GM19438 (cell line): ENCODE data around the gene ADM2.

Source experiments
- ATAC-seq: cut with Tn5 transposase; IDR thresholded peaks from one replicate; pipeline ENCODE4 v1.9.1; 2021; ENCODE audit warnings: low read depth; ENCODE audit not compliant: unreplicated experiment

ADM2 gene

DNA sequence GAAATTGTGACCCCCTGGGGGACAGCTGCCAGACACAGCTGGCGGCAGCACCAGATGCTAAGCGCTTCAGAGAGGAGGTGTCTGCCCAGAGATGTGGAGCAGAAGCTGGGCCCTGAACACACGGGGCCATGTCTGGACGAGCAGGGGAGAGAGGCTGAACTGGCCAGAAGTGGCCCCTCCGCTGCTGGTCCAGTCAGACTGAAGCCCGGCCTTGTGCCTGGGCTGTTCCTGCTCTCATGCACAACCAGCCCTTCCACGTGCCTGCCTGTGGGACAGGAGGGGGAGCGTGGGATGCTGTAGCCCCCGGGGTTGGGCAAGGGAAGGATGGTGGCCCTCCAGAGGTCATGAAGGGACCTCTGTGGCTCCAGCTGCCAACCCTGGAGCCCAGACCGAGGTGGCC lies 1.8 kb downstream of the ADM2 start:
- no peak for ATAC-seq

DNA sequence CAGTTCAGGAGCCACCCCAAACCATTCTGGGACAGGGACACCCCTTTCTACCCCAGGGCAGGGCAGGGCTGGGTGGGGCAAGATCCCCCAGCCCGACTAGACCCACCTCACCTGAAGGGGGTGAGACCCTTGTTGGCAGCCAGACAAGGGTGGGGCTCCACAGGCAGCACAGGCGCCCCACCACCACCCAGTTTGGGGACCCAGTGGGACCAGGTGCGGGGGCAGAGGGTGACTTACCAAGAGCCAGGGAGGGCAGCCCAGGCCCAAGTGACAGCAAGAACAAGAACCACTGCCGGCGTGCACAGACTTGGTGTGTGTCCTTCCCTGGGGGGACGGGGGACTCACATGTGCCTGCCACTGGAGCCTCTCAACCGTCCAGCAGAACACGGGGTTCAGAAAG lies 2.2 kb downstream of the ADM2 start:
- ATAC-seq = no peak

DNA sequence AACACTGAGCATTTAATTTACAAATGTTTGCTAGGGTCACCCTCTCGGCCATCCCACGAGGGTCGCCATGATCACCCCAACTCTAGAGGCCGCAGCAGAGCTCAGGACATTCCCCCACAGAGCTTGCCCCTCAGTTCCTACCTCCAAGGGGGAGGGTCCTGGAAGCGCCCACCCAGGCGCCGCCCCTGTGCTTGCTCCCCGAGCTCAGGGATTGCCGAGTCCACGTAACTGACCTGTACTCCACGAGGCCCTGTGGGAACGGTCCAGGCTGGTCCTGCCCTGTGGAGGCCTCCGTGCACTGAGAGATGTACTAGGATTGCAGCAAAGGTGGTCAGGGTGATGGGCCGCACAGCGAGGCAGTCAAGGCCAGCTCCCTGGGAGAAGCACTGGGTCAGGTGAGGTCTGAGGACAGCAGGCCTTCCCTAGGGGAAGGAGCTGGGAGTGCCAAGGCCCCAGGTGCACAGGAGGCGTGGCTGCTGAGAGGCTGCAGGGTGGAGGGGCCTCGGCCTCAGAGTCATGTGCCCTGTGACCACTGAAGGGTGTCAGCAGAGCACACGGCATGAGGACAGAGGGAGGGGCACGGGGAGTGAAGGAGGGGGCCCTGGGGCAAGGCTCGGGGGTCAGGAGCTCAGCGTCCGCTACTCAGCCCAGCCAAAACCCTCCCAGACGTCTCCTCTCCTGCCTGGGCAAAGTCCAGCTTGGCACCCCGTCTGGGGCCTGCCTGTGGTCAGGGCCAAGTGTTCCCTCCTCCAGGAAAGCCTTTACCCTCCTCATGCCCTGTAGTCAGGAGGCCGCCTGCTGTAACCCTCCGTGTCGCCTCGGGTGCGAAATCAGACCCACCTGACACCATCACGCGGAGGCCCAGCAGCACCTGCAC lies 2.9 kb downstream of the ADM2 start:
- ATAC-seq = no peak

DNA sequence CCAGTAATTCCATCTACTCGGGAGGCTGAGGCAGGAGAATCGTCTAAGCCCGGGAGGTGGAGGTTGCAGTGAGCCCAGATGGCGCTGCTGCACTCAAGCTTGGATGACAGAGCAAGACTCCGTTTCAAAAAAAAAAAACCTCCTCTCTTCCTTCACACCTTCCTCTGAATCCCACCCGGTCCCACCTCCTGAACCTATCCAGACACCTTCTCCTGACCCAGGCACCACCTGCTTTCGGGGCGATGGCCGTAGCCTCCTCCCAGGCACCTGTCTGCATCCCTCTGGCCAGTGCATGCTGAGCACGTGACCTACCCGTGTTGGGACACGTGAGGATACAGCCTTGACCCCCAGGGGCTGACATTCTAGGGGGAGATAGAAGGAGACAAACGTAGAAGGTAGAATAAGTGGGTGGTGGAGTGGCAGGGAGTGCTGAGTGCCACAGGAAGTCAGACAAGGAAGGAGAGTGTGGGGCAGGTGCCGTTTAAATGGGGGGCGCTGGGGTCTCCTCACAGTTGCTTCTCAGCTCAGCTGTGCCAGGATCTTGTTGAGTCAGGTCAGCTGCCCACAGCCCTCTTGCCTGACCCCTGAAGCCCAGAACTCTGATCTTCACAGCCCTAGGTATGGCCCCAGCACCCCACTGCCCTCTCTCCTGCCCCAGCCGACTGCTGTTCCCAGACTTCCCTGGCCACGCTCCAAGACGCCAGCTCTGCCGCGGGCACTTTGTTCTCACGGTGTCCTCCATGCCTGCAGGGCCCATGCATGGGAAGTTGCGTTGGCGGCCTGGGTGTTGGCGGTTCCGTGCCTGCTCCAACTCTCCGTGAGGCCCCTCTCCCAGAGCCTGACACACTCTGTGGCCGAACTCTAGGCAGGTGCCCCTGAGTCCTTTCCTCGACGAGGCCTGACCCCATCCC lies 4.1 kb downstream of the ADM2 start:
- ATAC-seq = no peak

DNA sequence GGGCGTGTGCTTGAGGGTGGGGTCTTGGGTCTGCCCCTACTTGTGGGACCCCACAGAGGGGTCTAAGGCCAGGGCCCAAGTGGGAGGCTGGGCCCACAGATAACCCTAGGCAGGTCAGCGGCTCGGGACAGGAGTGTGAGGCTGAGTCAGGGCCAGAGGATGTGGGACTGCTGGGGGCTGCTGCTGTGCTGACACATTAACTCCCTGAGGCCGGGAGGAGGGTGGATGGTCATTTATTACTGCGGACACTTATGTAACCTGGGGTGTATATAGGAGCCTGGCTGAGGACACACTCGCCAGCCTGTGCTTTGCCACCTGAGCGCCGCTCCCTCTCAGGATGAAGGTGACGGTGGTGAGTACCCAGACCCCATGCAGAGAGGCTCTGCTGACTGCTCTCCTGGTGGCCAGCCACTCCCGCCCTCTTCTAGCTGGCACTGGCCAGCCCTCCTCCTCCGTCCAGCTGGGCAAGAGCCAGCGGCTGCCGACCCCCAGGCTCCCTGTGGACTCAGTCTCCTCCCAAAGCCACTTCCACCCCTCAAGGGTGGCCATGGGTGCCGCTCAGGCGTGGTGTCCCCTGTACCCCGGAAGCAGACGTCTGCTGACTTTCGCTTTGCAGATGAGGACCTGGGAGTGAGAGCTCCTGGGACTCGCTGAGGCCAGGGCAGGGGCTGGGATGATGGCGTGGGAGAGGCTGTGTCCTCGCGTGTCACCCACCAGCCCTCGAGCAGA lies 5.4 kb downstream of the ADM2 start, which contains the start of gene MIOX:
Gene MIOX, plus strand, starts transcription at position 299 of the 729 bp plus-strand sequence. Its CDS starts 39 bp downstream, at position 338.
- ATAC-seq = no peak

DNA sequence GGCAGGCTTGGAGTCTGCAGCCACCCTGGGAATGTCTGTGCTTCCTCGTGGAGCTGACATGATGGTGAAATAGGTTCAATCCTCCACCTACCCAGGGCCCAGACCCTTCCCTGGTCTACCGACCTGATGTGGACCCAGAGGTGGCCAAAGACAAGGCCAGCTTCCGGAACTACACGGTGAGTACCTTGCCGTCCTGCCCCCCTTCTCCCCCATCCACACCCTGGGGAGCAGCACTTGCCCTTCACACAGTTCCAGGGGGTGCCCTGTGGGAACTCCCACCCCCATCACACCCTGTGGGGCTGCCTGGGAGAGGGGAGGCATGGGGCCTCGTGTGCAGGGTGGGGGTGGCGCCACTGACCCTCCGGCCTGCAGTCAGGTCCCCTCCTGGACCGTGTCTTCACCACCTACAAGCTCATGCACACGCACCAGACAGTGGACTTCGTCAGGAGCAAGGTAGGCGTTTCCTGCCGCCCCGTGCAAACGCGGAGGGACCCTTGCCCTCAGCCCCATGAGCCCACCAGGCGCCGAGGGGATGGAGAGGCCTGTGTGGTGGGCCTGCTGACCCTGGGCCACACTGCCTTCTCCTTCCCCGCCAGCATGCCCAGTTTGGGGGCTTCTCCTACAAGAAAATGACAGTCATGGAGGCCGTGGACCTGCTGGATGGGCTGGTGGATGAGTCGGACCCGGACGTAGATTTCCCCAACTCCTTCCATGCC lies 6.1 kb downstream of the ADM2 start:
- ATAC-seq = no peak

DNA sequence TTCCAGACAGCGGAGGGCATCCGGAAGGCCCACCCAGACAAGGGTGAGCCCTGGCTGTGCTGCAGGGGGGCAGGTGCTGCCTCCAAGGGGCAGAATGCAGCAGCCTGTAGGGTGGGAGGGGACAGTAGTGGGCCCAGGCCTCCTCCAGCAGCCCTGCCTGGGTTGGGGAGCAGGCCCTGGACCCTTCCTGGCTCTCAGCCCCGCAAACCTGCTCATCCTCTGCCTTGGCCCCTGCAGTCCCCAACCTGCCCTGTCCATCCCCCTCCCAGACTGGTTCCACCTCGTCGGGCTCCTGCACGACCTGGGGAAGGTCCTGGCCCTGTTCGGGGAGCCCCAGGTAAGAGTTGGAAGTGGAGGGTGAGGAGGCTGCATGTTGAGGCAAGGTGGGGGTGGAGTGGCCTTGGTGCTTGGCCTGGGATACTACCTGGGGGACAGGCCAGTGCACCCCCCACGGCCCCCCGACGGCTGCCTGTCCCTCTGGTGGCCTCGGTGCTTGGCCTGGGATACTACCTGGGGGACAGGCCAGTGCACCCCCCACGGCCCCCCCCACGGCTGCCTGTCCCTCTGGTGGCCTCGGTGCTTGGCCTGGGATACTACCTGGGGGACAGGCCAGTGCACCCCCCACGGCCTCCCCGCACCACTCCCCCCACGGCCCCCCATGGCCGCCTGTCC lies 6.8 kb downstream of the ADM2 start:
- ATAC-seq = no peak

DNA sequence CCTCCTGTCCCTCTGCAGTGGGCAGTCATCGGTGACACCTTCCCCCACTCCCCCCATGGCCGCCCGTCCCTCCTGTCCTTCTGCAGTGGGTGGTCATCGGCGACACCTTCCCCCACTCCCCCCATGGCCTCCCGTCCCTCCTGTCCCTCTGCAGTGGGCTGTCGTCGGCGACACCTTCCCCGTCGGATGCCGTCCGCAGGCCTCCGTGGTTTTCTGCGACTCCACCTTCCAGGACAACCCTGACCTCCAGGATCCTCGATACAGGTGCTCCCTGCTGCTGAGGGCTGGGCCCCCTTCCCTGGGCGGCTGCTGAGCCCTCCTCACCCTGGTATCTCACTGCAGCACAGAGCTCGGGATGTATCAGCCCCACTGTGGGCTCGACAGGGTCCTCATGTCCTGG lies 7.5 kb downstream of the ADM2 start:
- ATAC-seq = no peak

DNA sequence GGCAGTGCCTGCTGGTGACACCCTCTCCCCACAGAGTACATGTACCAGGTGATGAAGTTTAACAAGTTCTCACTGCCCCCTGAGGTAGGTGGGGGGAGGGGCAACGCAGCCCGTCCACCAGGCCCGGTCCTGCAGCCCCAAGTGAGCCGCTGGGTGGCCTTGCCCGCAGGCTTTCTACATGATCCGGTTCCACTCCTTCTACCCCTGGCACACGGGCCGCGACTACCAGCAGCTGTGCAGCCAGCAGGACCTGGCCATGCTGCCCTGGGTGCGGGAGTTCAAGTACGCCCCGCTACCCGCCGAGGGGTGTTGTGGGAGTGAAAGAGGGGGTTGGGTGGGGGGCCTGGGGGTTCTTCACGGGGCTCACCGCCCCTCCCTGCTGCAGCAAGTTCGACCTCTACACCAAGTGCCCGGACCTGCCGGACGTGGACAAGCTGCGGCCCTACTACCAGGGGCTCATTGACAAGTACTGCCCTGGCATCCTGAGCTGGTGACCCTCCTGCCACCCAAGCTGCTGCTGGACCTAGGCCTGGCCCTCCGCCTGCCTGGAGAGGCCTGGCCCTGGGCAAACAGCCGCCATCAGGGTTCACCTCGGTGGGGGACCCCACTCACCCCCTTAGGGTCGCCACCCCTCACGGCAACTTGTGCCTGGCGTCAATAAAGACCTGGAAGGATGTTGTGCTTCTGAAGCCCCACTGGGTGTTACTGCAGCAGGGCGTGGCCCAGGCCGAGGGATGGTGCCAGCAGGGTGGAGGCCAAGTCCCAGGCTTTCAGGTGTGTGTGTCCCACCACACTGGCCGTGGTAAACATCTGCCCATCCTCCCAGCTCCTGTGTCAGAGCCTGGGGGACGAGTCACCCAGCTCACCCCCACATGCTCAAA lies 8.3 kb downstream of the ADM2 start:
- ATAC-seq = no peak

DNA sequence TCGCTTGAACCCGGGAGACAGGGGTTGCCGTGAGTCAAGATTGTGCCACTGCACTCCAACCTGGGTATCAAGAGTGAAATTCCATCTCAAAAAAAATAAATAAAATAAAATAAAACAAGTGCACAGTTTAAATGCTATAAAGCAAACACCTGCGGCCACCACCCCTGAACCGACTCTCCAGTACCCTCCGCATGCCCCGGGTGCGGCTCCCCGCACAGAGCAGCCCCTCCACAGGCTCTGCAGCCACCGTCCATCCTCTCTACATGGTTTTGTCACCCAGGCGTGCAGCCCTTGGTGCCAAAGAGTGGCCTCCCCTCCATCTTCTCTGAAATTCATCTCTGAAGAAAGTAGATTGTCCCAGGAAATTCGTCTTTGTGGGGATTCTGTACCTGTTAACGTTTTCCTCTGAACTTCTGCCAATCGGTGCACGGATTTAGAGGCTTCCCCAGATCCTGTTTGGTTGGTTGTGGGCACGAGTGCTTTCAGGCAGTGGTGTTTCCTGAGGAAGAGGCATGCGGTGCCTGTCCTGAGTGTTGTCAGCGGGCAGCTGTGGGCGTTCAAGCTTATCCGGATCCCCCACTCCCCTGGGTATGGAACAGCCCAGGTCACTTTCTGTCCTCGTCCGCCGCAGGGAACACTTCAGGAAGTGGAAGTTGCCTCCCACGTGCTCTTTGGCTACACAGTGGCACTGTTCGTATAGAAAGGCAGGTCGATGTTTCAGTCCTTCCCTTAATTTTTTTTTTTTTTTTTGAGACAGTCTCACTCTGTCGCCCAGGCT lies 9.4 kb downstream of the ADM2 start:
- no peak for ATAC-seq

DNA sequence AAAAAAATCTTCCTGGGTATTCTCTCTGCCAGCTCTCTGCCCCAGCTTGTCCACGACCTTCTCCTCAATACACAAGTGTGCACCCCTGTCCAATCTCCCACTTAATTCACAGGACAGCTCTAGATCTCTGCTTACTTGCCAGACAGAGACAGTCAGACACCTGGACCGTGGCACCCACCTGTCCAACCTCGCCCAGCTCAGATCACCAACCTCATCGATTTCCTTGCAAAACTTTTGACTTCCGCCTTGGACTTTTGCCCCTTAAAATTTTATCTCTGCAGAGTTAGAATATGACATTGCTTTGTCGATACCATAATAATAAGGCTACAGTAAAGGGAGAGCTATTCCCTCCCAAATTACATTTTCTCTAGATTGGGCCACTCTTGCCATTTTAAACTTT lies 15.8 kb downstream of the ADM2 start:
- ATAC-seq = no peak

DNA sequence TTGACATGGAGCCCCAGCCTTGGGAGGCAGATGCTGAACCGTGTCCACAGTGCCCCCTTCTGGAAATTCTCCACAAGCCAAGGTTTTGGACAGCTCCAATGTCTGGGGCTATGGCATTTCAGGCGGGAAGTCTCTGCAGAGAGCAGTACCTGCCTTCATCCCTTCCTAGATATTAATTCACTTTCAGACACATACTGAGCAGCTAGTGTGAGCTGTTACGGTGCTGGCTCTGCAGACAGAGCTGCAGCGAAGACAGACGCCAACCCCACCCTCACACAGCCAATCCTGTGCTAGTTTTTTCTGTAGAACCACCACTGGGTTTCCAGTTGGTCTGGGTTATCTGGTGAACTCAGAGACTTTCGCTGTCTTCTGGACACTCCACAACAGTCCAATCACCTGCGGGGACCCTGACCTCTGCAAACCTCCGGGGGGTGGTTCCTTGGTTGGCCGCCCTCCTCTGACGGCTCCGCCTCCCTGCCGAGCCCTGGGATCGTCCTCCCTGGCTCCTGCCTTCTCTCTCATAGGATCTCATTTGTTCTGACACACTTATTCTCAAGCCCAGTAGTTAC lies 17.1 kb downstream of the ADM2 start:
- no peak for ATAC-seq

DNA sequence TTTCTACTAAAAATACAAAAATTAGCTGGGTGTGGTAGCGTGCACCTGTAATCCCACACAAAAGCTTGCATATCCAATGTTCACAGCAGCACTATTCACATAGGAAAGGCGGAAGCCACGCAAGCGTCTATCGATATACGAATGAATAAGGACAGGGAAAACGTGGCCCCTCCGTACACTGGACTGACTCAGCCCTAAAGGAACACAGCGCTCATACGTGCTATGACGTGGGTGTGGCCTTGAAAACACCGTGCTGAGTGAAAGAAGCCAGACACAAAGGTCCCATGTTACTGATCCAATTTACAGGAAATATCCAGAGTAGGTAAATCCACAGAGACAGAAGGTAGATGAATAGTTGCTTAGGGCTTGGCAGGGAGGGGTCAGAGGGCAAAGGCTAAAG lies 19.1 kb downstream of the ADM2 start:
- ATAC-seq = no peak

DNA sequence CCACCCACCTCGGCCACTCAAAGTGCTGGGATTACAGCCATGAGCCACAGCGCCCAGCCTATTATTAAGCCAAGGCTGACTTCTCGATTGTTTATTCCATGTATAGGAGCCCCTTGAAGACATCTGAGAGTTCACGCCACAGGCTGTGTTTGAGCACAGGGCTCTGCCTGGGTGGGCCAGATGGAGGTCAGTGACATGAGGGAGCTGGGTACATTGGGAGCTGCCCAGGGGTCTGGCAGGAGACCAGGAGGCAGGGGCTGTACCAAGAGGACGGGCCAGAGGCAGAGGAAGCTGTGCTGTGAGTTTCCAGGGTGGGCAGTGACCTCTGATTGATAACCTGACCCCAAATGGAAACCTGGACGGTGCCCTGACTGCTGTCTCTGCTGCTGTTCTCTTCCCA lies 20.8 kb downstream of the ADM2 start:
- ATAC-seq = no peak

DNA sequence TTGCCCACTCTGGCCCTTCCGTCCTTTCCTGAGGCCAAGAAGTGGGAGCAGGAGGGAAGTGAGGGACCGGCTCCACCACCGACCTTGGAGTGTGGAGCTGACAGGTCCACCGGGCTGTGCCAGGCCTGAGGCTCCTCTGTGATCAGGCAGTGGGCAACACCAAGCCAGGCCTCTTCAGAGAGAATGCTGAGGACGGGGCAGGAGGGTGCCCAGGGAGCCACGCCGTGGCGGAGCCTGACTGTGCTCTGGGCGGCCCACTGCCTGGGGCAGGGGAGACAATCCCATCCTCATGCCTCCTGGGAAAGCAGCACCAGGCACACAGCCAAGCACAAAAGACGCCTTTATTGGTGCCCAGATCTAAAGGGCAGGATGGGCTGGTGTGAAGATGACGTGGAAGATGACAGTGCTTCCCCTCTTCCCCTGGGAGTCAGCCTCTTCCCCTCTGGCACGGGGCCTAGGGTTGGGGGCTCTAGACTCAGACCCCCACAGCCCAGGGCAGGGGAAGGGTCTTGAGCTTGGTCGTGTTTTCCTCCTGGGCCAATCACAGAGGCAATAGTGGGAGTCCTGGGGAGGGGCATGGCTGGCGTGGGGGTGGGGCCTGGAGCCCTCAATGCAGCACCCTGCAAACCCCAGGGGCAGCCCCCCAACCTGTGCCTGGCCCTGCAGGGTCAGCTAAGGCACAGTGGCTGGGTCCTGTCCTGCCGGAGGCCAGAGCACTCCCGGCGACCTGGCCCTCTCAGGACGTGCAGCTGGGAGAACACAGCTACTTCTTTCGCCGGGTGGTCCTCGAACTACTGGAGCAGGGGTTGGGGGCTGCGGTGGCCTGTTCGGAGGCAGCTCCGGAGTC lies 21.5 kb downstream of the ADM2 start:
- no peak for ATAC-seq

DNA sequence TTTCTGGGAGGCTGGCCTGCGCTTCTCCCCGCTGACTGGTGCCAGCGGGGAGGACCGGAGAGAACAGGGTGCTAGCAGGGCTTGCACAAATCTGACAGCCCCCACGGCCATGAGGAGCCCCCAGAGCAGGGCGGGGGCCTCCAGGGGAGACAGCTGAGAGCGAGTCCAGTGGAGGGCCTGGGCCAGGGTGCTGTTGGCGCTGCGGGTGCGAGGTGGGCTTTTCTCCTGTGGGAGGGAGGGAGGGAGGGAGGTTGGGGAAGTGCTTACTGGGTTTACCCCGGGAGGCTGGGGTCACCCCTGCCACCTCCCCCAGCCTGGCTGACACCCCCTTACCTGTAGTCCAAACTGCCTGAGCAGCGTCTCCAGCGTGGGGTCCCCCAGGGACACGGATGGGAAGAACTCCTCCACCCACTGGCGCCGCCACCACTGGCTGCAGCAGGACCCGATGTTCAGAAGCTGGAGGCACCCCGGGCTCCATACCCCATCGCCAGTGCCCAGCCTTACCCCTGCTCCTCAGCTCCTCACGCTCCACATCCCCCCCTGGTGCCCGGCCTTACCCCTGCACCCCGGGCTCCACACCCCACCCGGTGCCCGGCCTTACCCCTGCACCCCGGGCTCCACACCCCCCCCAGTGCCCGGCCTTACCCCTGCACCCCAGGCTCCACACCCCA lies 22.3 kb downstream of the ADM2 start:
- ATAC-seq = no peak
